Stimulated activated CD4-positive, alpha-beta T cell treated with anti-CD3 and anti-CD28 coated beads, Interleukin-4, amount 100 ng/mL, for 48 hours (primary cell): ENCODE measurements around the gene PROP1.
"Not testable (repeated sequence)": the region's sequence is repeated elsewhere in the genome, so short reads cannot be mapped to it uniquely, and the experiment has no call there.

Source experiments
- DNase-seq, 2 donors: peaks; one replicate each; pipeline ENCODE4 v3.0.0-alpha.2; 2020; ENCODE audit warnings: low read depth in 2 of 2

Gene PROP1

DNA sequence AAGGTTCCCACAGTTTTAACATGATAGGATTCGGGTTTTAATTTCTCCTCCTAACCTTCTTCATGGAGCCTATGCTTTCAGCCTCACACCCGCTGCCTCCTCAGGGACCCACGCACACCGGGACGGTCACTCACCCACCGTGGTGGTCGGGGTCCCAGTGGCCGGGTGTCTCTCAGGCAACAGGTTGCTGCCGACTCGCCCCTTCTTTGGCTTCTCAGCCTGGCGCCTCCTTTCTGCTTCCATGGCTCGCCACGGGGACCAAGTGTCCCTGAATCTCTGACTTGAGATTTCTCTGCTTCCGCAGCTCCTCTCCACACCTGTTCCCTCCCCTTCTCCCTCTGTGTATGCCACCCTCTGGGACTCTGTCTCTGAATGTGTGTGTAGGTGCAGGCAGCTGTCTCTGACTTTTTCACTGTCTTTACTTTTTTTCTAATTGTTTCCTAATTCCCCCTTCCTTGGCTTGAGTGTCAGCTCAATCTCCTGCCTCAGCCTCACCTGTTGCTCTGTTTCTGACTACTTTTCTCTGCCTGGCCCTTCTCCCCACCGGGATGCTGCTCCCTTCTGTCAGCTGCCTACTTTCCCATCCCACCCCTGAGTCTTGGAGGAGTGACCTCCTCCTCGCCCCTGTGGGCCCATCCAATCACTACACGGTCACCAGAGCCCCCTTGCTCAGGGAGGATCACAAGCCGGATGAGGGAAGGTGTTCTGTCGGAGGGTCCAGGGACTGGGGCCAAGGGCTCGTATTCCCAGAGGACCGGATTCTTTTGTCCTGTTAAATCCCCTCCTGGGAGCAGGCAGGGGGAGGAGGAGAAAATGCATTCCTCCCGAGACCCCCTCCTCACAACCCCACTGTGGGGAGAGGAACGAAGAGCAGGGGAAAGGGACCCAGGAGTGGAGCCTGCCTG lies at the start of gene PROP1:
Gene PROP1, minus strand, starts transcription at position 552 of the 905 bp plus-strand sequence. Its CDS starts 309 bp downstream, at position 243.
- DNase-seq = no peak

GRCh38 chr5:178019379-178020030 lies 23.5 kb upstream of the PROP1 start:
- DNase-seq = not testable (repeated sequence)

DNA sequence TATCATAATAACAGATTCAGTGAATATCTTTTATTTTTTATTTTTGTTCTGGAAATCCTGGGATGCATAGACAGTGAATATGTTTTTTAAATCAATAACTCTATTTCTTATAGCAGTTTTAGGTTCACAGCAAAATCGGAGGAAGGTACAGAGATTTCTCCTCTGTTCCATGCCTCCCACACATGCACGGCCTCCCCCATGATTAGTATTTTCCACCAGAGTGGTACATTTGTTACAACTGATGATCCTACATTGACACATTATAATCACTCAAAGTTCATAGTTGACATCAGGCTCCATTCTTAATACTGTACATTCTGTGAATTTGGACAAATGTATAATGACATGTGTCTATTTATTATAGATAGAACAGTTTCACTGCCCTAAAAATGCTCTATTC lies 16.7 kb upstream of the PROP1 start:
- DNase-seq = not testable (repeated sequence)

- DNase-seq = not testable (repeated sequence)
Measured at GRCh38 chr5:178011816-178012554, 15.9 kb upstream of the PROP1 start.

GRCh38 chr5:178007272-178007671 lies 11.2 kb upstream of the PROP1 start:
- not testable (repeated sequence) for DNase-seq

- DNase-seq = peak; percentile 31 to 61
Measured at GRCh38 chr5:178006536-178007231, 10.6 kb upstream of the PROP1 start.

DNA sequence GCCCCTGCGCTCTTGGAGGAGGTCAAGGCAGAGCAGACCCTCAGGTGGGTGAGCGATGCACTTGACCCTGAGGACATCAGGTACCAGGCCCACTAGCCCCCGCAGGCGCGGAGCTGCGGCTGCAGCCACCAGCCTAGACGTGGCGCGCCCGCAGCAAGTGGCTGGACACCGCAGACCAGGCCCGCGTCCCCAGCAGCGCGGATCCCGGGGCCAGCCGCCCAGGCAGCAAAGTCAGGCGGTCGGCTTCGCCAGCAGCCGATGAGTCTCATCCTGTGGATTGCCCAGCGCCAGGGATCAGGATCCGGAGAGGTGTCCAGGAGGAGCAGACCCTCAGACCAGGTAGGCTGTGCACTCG lies 10.1 kb upstream of the PROP1 start:
- DNase-seq = not testable (repeated sequence)

- DNase-seq = no peak
Measured at GRCh38 chr5:177997846-177998245, 1.8 kb upstream of the PROP1 start.

- DNase-seq = no peak
Measured at GRCh38 chr5:177997319-177997670, 1.3 kb upstream of the PROP1 start.

GRCh38 chr5:177996660-177997318 lies 747 bp upstream of the PROP1 start:
- no peak for DNase-seq

- DNase-seq = no peak
Measured at GRCh38 chr5:177994561-177995190, 1.4 kb downstream of the PROP1 start.

DNA sequence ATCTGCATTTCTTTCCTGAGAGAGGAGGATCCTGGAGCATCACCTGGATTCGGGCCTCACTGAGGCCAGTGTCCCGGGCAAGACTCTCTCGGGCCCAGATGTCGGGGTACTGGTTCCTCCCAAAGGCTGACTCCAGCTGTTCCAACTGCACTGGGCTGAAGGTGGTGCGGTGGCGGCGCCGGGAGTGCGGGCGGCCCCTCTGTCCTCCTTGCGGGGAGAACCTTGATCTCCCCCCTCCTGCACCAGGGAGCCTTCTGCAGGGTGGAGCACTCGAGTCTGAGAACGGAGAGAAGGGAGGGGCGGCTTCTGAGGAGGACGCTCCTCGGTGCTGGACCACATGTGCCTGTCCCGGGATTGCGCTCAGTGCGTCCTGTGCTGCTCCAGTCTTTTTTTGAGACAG lies 2.0 kb downstream of the PROP1 start:
- DNase-seq = no peak

DNA sequence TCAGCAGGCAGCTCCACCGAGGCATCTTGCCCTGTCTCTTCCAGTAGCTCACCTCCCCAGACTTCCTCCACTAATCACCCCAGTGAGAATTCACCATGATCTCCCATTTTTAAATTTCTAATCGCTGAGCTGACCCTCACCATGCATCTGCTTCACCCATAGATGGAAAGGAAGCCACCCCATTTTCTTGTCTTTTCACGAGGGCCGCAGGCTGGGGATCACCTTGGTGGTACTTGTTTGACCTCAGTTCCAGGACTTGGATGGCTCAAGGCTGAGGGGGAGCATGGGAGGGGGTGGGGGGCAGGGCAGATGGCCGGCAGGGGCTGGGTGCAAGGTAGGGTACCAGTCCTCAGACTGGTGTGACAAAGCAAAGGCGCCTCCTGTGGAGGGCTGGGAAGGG lies 3.6 kb downstream of the PROP1 start:
- DNase-seq = no peak

GRCh38 chr5:177988989-177989625 lies 6.9 kb downstream of the PROP1 start:
- no peak for DNase-seq

GRCh38 chr5:177987326-177987725 lies 8.7 kb downstream of the PROP1 start:
- no peak for DNase-seq

GRCh38 chr5:177985430-177986040 lies 10.5 kb downstream of the PROP1 start:
- no peak for DNase-seq

DNA sequence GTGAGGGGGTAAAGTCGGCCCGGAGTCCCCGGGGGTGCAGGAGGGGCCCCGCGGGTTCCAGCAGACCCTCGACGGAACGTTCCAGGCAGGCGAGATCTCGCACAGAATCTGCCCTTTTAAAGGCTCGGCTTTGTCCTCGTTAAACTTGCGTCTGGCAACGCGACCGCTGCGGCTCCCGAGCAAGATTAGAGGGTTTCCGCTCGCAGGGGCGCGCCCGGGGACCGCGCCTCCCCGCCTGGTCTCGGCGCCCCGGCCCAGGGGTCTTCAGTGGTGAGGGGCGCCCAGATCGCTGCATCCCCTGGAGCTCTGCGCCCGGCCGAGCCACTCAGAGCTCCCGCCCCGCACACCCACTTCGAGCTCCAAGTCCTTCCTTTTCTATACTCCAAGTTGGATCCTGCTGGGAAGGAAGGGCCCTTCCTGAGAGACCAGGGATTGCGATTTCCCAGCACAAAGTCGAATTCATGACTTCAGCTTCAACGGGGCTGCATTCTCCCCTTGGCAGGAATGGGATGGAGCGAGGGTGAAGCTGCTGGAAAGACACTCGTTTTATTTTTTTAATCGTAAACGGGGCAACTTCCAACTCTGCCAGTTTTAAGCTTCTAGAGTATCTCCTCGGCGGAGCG lies 11.3 kb downstream of the PROP1 start:
- DNase-seq = no peak

GRCh38 chr5:177983763-177984583 lies 12.1 kb downstream of the PROP1 start:
- DNase-seq = no peak

GRCh38 chr5:177982956-177983355 lies 13.1 kb downstream of the PROP1 start:
- no peak for DNase-seq
